Esophagus squamous epithelium (tissue), 5 donors: ENCODE results near the gene UBE2V1. TPM values are rescaled to one million over a fixed set of nuclear protein-coding genes. Genes with fewer than 3 reads are reported as not detected.
A peak's percentile ranks its signal among the peaks of the same experiment; 100 is the strongest.
"Not testable (repeated sequence)": the region's sequence is repeated elsewhere in the genome, so short reads cannot be mapped to it uniquely, and the experiment has no call there.

Experiments
- DNase-seq: peaks from one replicate; lab custom pipeline; 2025; lab: John Stamatoyannopoulos, UW
- H3K27ac ChIP-seq, 4 donors: fragments of 200-600 bp; sonication (generic); one replicate each; pipeline ENCODE4 v1.5.1; 2016 to 2019; ENCODE audit warnings: mild to moderate bottlenecking in 1 of 4
- H3K27me3 ChIP-seq, 4 donors: fragments of 200-600 bp; sonication (generic); 1 replicate in 3 of 4; 2 replicates in 1 of 4; pipeline versions ENCODE4 v1.5.1 to v1.6.0; 2017 to 2021; ENCODE audit warnings: antibody characterized with exemption in 1 of 4
- H3K36me3 ChIP-seq, 3 donors: fragments of 200-600 bp; sonication (generic); one replicate each; pipeline ENCODE4 v1.5.1; 2016 to 2019
- H3K4me1 ChIP-seq, 3 donors: fragments of 200-600 bp; sonication (generic); one replicate each; pipeline ENCODE4 v1.5.1; 2017 to 2019
- H3K4me3 ChIP-seq, 4 donors: fragments of 200-600 bp; sonication (generic); 1 replicate in 3 of 4; 2 replicates in 1 of 4; pipeline ENCODE4 v1.5.1; 2016 to 2019; ENCODE audit warnings: mild to moderate bottlenecking in 2 of 4, moderate library complexity in 1 of 4
- H3K9me3 ChIP-seq, 3 donors: fragments of 200-600 bp; sonication (generic); one replicate each; pipeline ENCODE4 v1.5.1; 2016 to 2019
- CTCF ChIP-seq, 6 experiments: fragments of 450-650 bp in 4 of 6; fragments of 200-600 bp in 2 of 6; sonication (generic) in 2 of 6; IDR thresholded peaks; one replicate each; pipeline ENCODE4 v1.5.1; 2016 to 2019; ENCODE audit warnings: antibody characterized with exemption in 6 of 6, mild to moderate bottlenecking in 4 of 6, moderate library complexity in 4 of 6
- POLR2A ChIP-seq, 4 donors: fragments of 450-650 bp; IDR thresholded peaks; one replicate each; pipeline ENCODE4 v1.6.1; 2017; ENCODE audit warnings: antibody characterized with exemption in 4 of 4, mild to moderate bottlenecking in 4 of 4, moderate library complexity in 3 of 4
- WGBS, 2 donors: methylation state at CpG; one replicate each; pipeline ENCODE4 v1.1.5; 2018; 5-methylcytosine and 5-hydroxymethylcytosine counted together
- intact Hi-C: fragments of 100-400 bp; cut with DNase I; formaldehyde crosslinking; loops from one replicate; pipeline ENCODE4 v1.15.0; 2022
- total RNA-seq, 4 donors: library from RNA; depleted of rRNA; stranded (reverse); fragments of >200 nt; gene quantifications; one replicate each; pipeline ENCODE4 v1.1.0, GENCODE V29; 2016
- donor health status: DM: yes; HTN: yes; CAD: no.

UBE2V1 gene
- total RNA-seq, 4 donors from 2014 or later: 44.4 to 80.7 (median 63.4) TPM

- H3K4me1 ChIP-seq: peaks cover 37 to 91% (median 57%) of the 10 kb centered on the region in 3 donors
- peaks cover 0 to 19% (median 0%) of the 10 kb centered on the region in 3 donors for H3K36me3 ChIP-seq
- intact Hi-C loops: no loop called here
- no peaks in the 10 kb centered on the region for H3K27me3 ChIP-seq
- H3K27ac ChIP-seq: peak overlapping the region in 2 of 4 donors; percentile 34 to 59
- DNase-seq: no peak
- H3K9me3 ChIP-seq: no peaks in the 10 kb centered on the region
- TF ChIP-seq CTCF (IDR thresholded peaks at IDR 0.05) (no peak), POLR2A (IDR thresholded peaks at IDR 0.05) (no peak)
- H3K4me3 ChIP-seq: no peak overlapping the region
- WGBS, 2 donors: 74 to 75% methylated on average over 6 of the region's 6 CpGs
Measured at GRCh38 chr20:50107086-50107660, 5.8 kb downstream of the UBE2V1 start.

- WGBS, 2 donors: 62 to 73% methylated on average over 5 of the region's 5 CpGs
- intact Hi-C loops, H3K27ac ChIP-seq, H3K9me3 ChIP-seq, H3K4me3 ChIP-seq, DNase-seq, H3K27me3 ChIP-seq: not testable (repeated sequence)
- Histone ChIP-seq H3K36me3 (peaks cover 0 to 20% (median 0%) of the 10 kb centered on the region in 3 donors), H3K4me1 (peaks cover 35 to 91% (median 53%) of the 10 kb centered on the region in 3 donors)
Measured at GRCh38 chr20:50106669-50107068, 6.3 kb downstream of the UBE2V1 start.

- H3K4me3 ChIP-seq, intact Hi-C loops, DNase-seq, H3K27me3 ChIP-seq, H3K9me3 ChIP-seq: not testable (repeated sequence)
- 43 to 54% methylated on average over 14 to 15 of the region's 15 CpGs for WGBS, 2 donors
- H3K4me1 ChIP-seq: peaks cover 26 to 91% (median 37%) of the 10 kb centered on the region in 3 donors
- H3K27ac ChIP-seq: peak overlapping the region; percentile 7 to 79 (median 60)
- H3K36me3 ChIP-seq: peaks cover 0 to 15% (median 0%) of the 10 kb centered on the region in 3 donors
Measured at GRCh38 chr20:50103464-50104107, 9.4 kb downstream of the UBE2V1 start.

- DNase-seq, H3K36me3 ChIP-seq, H3K9me3 ChIP-seq, intact Hi-C loops, H3K4me3 ChIP-seq, H3K27me3 ChIP-seq: not testable (repeated sequence)
- H3K4me1 ChIP-seq: peaks cover 20 to 91% (median 31%) of the 10 kb centered on the region in 3 donors
- WGBS, 2 donors: 94 to 95% methylated on average over 14 of the region's 14 CpGs
- peak overlapping the region in 2 of 4 donors; percentile 69 to 79 for H3K27ac ChIP-seq
Measured at GRCh38 chr20:50102551-50102950, 10.4 kb downstream of the UBE2V1 start.

- Histone ChIP-seq H3K27me3 (no peaks in the 10 kb centered on the region), H3K4me3 (no peak overlapping the region), H3K9me3 (no peaks in the 10 kb centered on the region), H3K36me3 (peaks cover 0 to 12% (median 0%) of the 10 kb centered on the region in 3 donors), H3K27ac (no peak overlapping the region), H3K4me1 (peaks cover 20 to 91% (median 29%) of the 10 kb centered on the region in 3 donors)
- intact Hi-C loops: no loop called here
- 58 to 62% methylated on average over 4 of the region's 4 CpGs for WGBS, 2 donors
- DNase-seq: no peak
- TF ChIP-seq CTCF (IDR thresholded peaks at IDR 0.05) (no peak), POLR2A (IDR thresholded peaks at IDR 0.05) (no peak)
Measured at GRCh38 chr20:50101887-50102286, 11.1 kb downstream of the UBE2V1 start.

GRCh38 chr20:50101281-50101680, 11.7 kb downstream of the UBE2V1 start:
- intact Hi-C loops: no loop called here
- Histone ChIP-seq H3K36me3 (peaks cover 0 to 15% (median 0%) of the 10 kb centered on the region in 3 donors), H3K9me3 (no peaks in the 10 kb centered on the region), H3K27ac (no peak overlapping the region), H3K27me3 (no peaks in the 10 kb centered on the region), H3K4me3 (no peak overlapping the region), H3K4me1 (peaks cover 23 to 92% (median 32%) of the 10 kb centered on the region in 3 donors)
- TF ChIP-seq POLR2A (IDR thresholded peaks at IDR 0.05) (no peak), CTCF (IDR thresholded peaks at IDR 0.05) (no peak)
- WGBS, 2 donors: 79 to 94% methylated on average over 2 of the region's 2 CpGs
- DNase-seq: no peak
